Astrocyte (in vitro differentiated cells and primary cell): Measurements from ENCODE around the gene SDK1. TPM values are rescaled to one million over a fixed set of nuclear protein-coding genes. Genes with fewer than 3 reads are reported as not detected.

Source experiments
- DNase-seq: peaks from one replicate; pipeline ENCODE4 v3.0.0-alpha.2; 2010; ENCODE audit warnings: low read depth
- FAIRE-seq: peaks from 2 replicates; lab custom pipeline; 2011; peaks lifted over from hg19 to GRCh38; lab: Jason Lieb, UNC
- H2AFZ ChIP-seq: 2 replicates; pipeline ENCODE4 v1.6.0; 2012; ENCODE audit warnings: low read depth, low read length, inconsistent platforms
- H3K27ac ChIP-seq: 2 replicates; pipeline ENCODE4 v1.5.1; 2011; ENCODE audit warnings: low read depth, low read length, inconsistent platforms
- H3K27me3 ChIP-seq: 2 replicates; pipeline ENCODE4 v1.6.0; 2011; ENCODE audit warnings: low read length, inconsistent platforms; ENCODE audit not compliant: insufficient read depth
- H3K36me3 ChIP-seq: 2 replicates; pipeline ENCODE4 v1.5.1; 2011; ENCODE audit warnings: low read length, inconsistent platforms; ENCODE audit not compliant: insufficient read depth
- H3K4me1 ChIP-seq: 2 replicates; pipeline ENCODE4 v1.5.1; 2011; ENCODE audit warnings: low read length, inconsistent platforms; ENCODE audit not compliant: insufficient read depth
- H3K4me2 ChIP-seq: 2 replicates; pipeline ENCODE4 v1.6.0; 2012; ENCODE audit warnings: low read length, inconsistent platforms
- H3K4me3 ChIP-seq: 2 replicates; pipeline ENCODE4 v1.5.1; 2011; ENCODE audit warnings: low read depth, mild to moderate bottlenecking, low read length, inconsistent platforms; ENCODE audit not compliant: insufficient read depth
- H3K79me2 ChIP-seq: 2 replicates; pipeline ENCODE4 v1.6.0; 2012; ENCODE audit warnings: mild to moderate bottlenecking, low read length, inconsistent platforms; ENCODE audit not compliant: insufficient read depth
- H3K9ac ChIP-seq: 2 replicates; pipeline ENCODE4 v1.6.0; 2012; ENCODE audit warnings: mild to moderate bottlenecking, low read length, inconsistent platforms
- H3K9me3 ChIP-seq: 2 replicates; pipeline ENCODE4 v1.5.1; 2012; ENCODE audit warnings: low read depth, mild to moderate bottlenecking, low read length, inconsistent platforms; ENCODE audit not compliant: insufficient read depth
- H4K20me1 ChIP-seq: 2 replicates; pipeline ENCODE4 v1.6.0; 2012; ENCODE audit warnings: low read length, inconsistent platforms; ENCODE audit not compliant: insufficient read depth
- H3K27ac Mint-ChIP-seq: one replicate; pipeline ENCODE4 v1.8.0; 2021; ENCODE audit warnings: mild to moderate bottlenecking, mixed read lengths; ENCODE audit not compliant: unreplicated experiment
- H3K27me3 Mint-ChIP-seq: one replicate; pipeline ENCODE4 v1.8.0; 2021; ENCODE audit warnings: low read depth, mixed read lengths; ENCODE audit not compliant: unreplicated experiment
- H3K36me3 Mint-ChIP-seq: one replicate; pipeline ENCODE4 v1.8.0; 2021; ENCODE audit warnings: low read depth, mixed read lengths; ENCODE audit not compliant: unreplicated experiment
- H3K4me1 Mint-ChIP-seq: one replicate; pipeline ENCODE4 v1.8.0; 2021; ENCODE audit warnings: low read depth, mixed read lengths; ENCODE audit not compliant: unreplicated experiment
- H3K4me3 Mint-ChIP-seq: one replicate; pipeline ENCODE4 v1.8.0; 2021; ENCODE audit warnings: mild to moderate bottlenecking, moderate library complexity, mixed read lengths; ENCODE audit not compliant: unreplicated experiment
- H3K9me3 Mint-ChIP-seq: one replicate; pipeline ENCODE4 v1.8.0; 2021; ENCODE audit warnings: mild to moderate bottlenecking, mixed read lengths; ENCODE audit not compliant: unreplicated experiment
- CTCF ChIP-seq: IDR thresholded peaks from 2 replicates; pipeline ENCODE4 v1.5.1; 2011; ENCODE audit warnings: low read depth, mild to moderate bottlenecking, inconsistent platforms, low read length, moderate library complexity; ENCODE audit not compliant: insufficient read depth
- EZH2 ChIP-seq: IDR thresholded peaks from 2 replicates; pipeline ENCODE4 v1.6.1; 2012; ENCODE audit warnings: mild to moderate bottlenecking, low read length, inconsistent platforms; ENCODE audit not compliant: insufficient read depth
- total RNA-seq: library from RNA; stranded (reverse); gene quantifications from 2 replicates; pipeline ENCODE4 v1.2.1, GENCODE V29; 2021

Gene SDK1
- total RNA-seq, 1 donor from 2014 or later: 4.2 TPM

- TF ChIP-seq CTCF (no peak), EZH2 (no peak)
- peaks cover 5% of the 10 kb centered on the region for H3K36me3 Mint-ChIP-seq
- H3K4me3 Mint-ChIP-seq: no peak overlapping the region
- H3K27me3 Mint-ChIP-seq: peaks cover 59% of the 10 kb centered on the region
- H3K9me3 Mint-ChIP-seq: no peaks in the 10 kb centered on the region
- H3K36me3 ChIP-seq: no peaks in the 10 kb centered on the region
- H3K27me3 ChIP-seq: no peaks in the 10 kb centered on the region
- H3K27ac Mint-ChIP-seq: no peak overlapping the region
- no peak for FAIRE-seq
- no peaks in the 10 kb centered on the region for H3K4me1 Mint-ChIP-seq
- H3K4me1 ChIP-seq: no peaks in the 10 kb centered on the region
- no peak for DNase-seq
- H3K9me3 ChIP-seq: no peaks in the 10 kb centered on the region
- H4K20me1 ChIP-seq: no peaks in the 10 kb centered on the region
- no peak overlapping the region for H3K4me3 ChIP-seq
- H3K4me2 ChIP-seq: no peak overlapping the region
- H2AFZ ChIP-seq: no peak overlapping the region
- no peak overlapping the region for H3K9ac ChIP-seq
- H3K79me2 ChIP-seq: no peaks in the 10 kb centered on the region
- no peak overlapping the region for H3K27ac ChIP-seq
Measured at GRCh38 chr7:4109481-4110110, 808.5 kb downstream of the SDK1 start.

GRCh38 chr7:4110438-4110837, 809.4 kb downstream of the SDK1 start:
- Histone ChIP-seq H3K27me3 (no peaks in the 10 kb centered on the region), H3K79me2 (no peaks in the 10 kb centered on the region), H3K4me2 (no peak overlapping the region), H3K4me3 (no peak overlapping the region), H3K9me3 (no peaks in the 10 kb centered on the region), H3K4me1 (no peaks in the 10 kb centered on the region), H3K27ac (no peak overlapping the region), H4K20me1 (no peaks in the 10 kb centered on the region), H3K9ac (no peak overlapping the region), H3K36me3 (no peaks in the 10 kb centered on the region), H2AFZ (no peak overlapping the region)
- TF ChIP-seq CTCF: no peak
- no peak for TF ChIP-seq EZH2
- H3K27me3 Mint-ChIP-seq: peaks cover 65% of the 10 kb centered on the region
- H3K9me3 Mint-ChIP-seq: peaks cover 3% of the 10 kb centered on the region
- no peak overlapping the region for H3K4me3 Mint-ChIP-seq
- no peak for DNase-seq
- FAIRE-seq: no peak
- no peak overlapping the region for H3K27ac Mint-ChIP-seq
- H3K4me1 Mint-ChIP-seq: no peaks in the 10 kb centered on the region
- H3K36me3 Mint-ChIP-seq: peaks cover 8% of the 10 kb centered on the region

GRCh38 chr7:4111166-4111565, 810.1 kb downstream of the SDK1 start:
- FAIRE-seq (no peak), DNase-seq (no peak)
- TF ChIP-seq CTCF (no peak), EZH2 (no peak)
- no peak overlapping the region for H3K27ac Mint-ChIP-seq
- Histone ChIP-seq H2AFZ (no peak overlapping the region), H3K9ac (no peak overlapping the region), H3K4me2 (no peak overlapping the region), H3K79me2 (no peaks in the 10 kb centered on the region), H3K4me3 (no peak overlapping the region), H3K27ac (no peak overlapping the region), H3K9me3 (no peaks in the 10 kb centered on the region), H3K27me3 (no peaks in the 10 kb centered on the region), H3K4me1 (no peaks in the 10 kb centered on the region), H3K36me3 (no peaks in the 10 kb centered on the region), H4K20me1 (no peaks in the 10 kb centered on the region)
- H3K4me1 Mint-ChIP-seq: no peaks in the 10 kb centered on the region
- no peak overlapping the region for H3K4me3 Mint-ChIP-seq
- H3K27me3 Mint-ChIP-seq: peaks cover 68% of the 10 kb centered on the region
- H3K9me3 Mint-ChIP-seq: peaks cover 9% of the 10 kb centered on the region
- peaks cover 12% of the 10 kb centered on the region for H3K36me3 Mint-ChIP-seq
